Kidney epithelial cell (primary cell): ENCODE data around the gene SLC13A2. TPM values are rescaled to one million over a fixed set of nuclear protein-coding genes. Genes with fewer than 3 reads are reported as not detected.
"Not testable (repeated sequence)": the region's sequence is repeated elsewhere in the genome, so short reads cannot be mapped to it uniquely, and the experiment has no call there.

Source experiments
- DNase-seq: peaks from one replicate; pipeline ENCODE4 v3.0.0-alpha.2; 2010; ENCODE audit warnings: low read depth
- H3K27me3 ChIP-seq: 2 replicates; pipeline ENCODE4 v1.6.0; 2011; ENCODE audit warnings: low read length; ENCODE audit not compliant: control insufficient read depth, insufficient read depth
- H3K36me3 ChIP-seq: 2 replicates; pipeline ENCODE4 v1.5.1; 2011; ENCODE audit warnings: low read length; ENCODE audit not compliant: control insufficient read depth, insufficient read depth
- H3K4me3 ChIP-seq: 2 replicates; pipeline ENCODE4 v1.5.1; 2011; ENCODE audit warnings: low read depth, mild to moderate bottlenecking, control low read depth, low read length
- CTCF ChIP-seq: IDR thresholded peaks from 2 replicates; pipeline ENCODE4 v1.5.1; 2011; ENCODE audit warnings: mild to moderate bottlenecking, moderate library complexity, low read length, control low read depth, inconsistent platforms; ENCODE audit not compliant: insufficient read depth, poor library complexity, severe bottlenecking
- total RNA-seq: library from RNA; depleted of rRNA; stranded (reverse); fragments of >200 nt; gene quantifications from 2 replicates; pipeline ENCODE4 v1.2.3, GENCODE V29; 2015

The SLC13A2 gene, protein sequence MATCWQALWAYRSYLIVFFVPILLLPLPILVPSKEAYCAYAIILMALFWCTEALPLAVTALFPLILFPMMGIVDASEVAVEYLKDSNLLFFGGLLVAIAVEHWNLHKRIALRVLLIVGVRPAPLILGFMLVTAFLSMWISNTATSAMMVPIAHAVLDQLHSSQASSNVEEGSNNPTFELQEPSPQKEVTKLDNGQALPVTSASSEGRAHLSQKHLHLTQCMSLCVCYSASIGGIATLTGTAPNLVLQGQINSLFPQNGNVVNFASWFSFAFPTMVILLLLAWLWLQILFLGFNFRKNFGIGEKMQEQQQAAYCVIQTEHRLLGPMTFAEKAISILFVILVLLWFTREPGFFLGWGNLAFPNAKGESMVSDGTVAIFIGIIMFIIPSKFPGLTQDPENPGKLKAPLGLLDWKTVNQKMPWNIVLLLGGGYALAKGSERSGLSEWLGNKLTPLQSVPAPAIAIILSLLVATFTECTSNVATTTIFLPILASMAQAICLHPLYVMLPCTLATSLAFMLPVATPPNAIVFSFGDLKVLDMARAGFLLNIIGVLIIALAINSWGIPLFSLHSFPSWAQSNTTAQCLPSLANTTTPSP
- not detected in 2 replicates for total RNA-seq

GRCh38 chr17:28473542-28473941 is at the start of gene SLC13A2:
TSS of gene SLC13A2 (plus strand) at chr17:28473644. CDS start at chr17:28473713, 69 bp downstream.
- peaks cover 9% of the 10 kb centered on the region for H3K27me3 ChIP-seq
- no peak for TF ChIP-seq CTCF
- H3K4me3 ChIP-seq = no peak within 1 kb of the TSS
- DNase-seq = no peak
- H3K36me3 ChIP-seq = no peaks in the 10 kb centered on the region

DNA sequence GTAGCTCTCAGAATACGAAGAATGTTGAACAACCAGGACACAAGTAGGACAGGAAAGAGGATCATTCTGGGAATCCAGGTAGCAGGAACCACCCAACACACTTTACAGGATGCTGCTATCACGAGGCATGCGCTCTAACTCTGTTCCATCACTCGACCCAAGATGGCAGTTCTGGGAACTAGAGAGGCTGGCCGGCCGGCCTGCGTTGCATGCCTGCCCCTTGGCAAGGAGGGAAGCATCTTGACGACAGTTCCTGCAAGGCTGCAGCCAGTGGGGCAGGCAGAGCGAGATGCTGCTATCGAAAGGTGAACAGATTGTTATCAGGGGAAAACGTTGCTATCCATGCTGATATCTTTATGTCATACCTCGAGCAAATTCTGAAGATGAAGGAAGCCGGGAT is 48.2 kb upstream of the SLC13A2 start:
- no peak for TF ChIP-seq CTCF
- peaks cover 2% of the 10 kb centered on the region for H3K27me3 ChIP-seq
- H3K4me3 ChIP-seq = no peak overlapping the region
- no peak for DNase-seq
- no peaks in the 10 kb centered on the region for H3K36me3 ChIP-seq

DNA sequence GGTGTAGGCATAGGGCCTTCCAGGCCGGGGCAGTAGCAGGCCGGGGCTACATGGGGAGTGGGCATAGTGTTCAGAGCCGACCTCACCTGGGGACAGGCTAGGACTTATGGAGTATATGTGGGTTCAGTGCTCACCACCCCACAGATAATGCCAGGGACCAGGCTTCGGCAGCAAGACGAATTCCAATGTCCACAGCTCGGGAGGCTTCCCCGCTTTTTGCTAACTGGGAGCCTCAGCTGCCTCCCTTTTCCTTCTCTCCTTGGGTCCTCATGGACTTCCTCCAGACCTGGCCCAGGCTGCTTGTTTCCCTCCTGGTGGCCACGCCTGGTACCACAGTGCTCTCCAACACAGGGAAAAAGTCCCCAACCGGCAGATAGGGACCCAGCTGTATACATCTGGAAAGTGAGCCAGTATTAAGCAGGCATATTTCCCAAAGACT is 47.3 kb upstream of the SLC13A2 start:
- TF ChIP-seq CTCF = peak; percentile 46
- Histone ChIP-seq H3K4me3 (no peak overlapping the region), H3K36me3 (no peaks in the 10 kb centered on the region), H3K27me3 (peaks cover 2% of the 10 kb centered on the region)
- DNase-seq = no peak

DNA sequence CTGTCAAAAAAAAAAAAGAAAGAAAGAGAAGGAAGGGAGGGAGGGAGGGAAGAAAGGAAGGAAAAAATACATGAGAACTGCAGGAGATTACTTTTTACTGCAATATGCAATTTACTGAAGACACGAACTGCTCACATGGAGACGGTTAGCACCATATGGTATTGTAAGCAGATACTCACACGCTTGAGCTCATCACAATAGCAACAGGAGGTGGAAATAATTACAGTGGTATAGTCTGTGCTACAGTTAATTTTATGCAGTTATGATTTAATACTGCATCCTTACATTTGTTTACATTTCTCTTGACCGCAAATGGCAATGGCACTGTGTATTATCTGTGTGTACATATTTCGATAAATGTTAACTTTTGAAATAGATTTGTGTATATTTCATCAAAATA is 46.1 kb upstream of the SLC13A2 start:
- no peak for DNase-seq
- TF ChIP-seq CTCF = no peak

GRCh38 chr17:28427982-28428381 is 45.5 kb upstream of the SLC13A2 start:
- DNase-seq, H3K4me3 ChIP-seq, H3K27me3 ChIP-seq, H3K36me3 ChIP-seq: not testable (repeated sequence)

More for the DNA sequence above, 46.1 kb upstream of the SLC13A2 start:
- Histone ChIP-seq H3K36me3 (no peaks in the 10 kb centered on the region), H3K27me3 (peaks cover 2% of the 10 kb centered on the region), H3K4me3 (no peak overlapping the region)

DNA sequence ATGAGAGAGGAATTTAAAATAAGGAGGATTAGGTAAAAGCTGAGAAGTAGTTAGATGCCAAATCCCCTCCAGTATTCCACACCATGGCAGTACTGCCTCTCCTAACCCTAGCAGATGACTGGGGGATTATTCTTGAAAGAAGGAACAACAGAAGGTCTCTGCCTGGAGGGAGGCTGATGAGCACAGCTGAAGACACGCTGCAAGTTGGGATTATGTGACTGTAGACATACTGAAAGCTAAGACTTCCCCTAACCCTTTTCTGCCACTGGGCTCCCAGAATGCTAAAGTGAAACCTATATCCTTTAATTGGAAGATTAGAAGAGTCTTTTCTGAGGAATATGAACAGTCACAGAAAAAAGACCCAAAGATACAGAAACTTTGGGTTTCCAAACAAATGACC is 39.7 kb upstream of the SLC13A2 start:
- DNase-seq = no peak

DNA sequence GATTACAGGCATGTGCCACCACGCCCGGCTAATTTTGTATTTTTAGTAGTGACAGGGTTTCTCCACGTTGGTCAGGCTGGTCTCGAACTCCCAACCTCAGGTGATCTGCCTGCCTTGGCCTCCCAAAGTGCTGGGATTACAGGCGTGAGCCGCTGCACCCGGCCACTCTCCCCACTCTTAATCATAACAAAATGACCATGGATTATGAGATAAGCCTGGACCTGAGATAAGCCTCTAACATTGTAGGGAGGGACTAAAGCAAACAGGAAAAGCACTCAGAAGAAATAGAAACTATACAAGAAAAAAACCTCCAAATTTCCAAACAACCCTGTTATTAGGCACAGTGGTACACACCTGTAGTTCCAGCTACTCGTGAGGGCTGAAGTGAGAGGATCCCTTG is 39.1 kb upstream of the SLC13A2 start:
- not testable (repeated sequence) for H3K36me3 ChIP-seq, H3K4me3 ChIP-seq, DNase-seq, H3K27me3 ChIP-seq

More for the DNA sequence above, 39.7 kb upstream of the SLC13A2 start:
- Histone ChIP-seq H3K36me3 (no peaks in the 10 kb centered on the region), H3K27me3 (no peaks in the 10 kb centered on the region), H3K4me3 (no peak overlapping the region)
- no peak for TF ChIP-seq CTCF
